Bronchial epithelial cell (primary cell): ENCODE results near the gene CDC25C. TPM values are rescaled to one million over a fixed set of nuclear protein-coding genes. Genes with fewer than 3 reads are reported as not detected.

Experiments
- DNase-seq: peaks from one replicate; pipeline ENCODE4 v3.0.0-alpha.2; 2010; ENCODE audit warnings: low read depth
- FAIRE-seq: peaks from 2 replicates; lab custom pipeline; 2011; peaks lifted over from hg19 to GRCh38; lab: Jason Lieb, UNC
- H3K27me3 ChIP-seq: 2 replicates; pipeline ENCODE4 v1.5.1; 2011; ENCODE audit warnings: low read length; ENCODE audit not compliant: control insufficient read depth, insufficient read depth
- H3K36me3 ChIP-seq: 2 replicates; pipeline ENCODE4 v1.5.1; 2011; ENCODE audit warnings: low read length; ENCODE audit not compliant: control insufficient read depth, insufficient read depth
- H3K4me3 ChIP-seq: 2 replicates; pipeline ENCODE4 v1.5.1; 2011; ENCODE audit warnings: mild to moderate bottlenecking, low read depth, low read length, control low read depth
- total RNA-seq: library from RNA; depleted of rRNA; stranded (reverse); fragments of >200 nt; gene quantifications from 2 replicates; pipeline ENCODE4 v1.2.1, GENCODE V29; 2014
- TF ChIP-seq, protein P1 (sequence below): IDR thresholded peaks from 2 replicates; pipeline ENCODE4 v1.5.1; 2011; ENCODE audit warnings: mild to moderate bottlenecking, moderate library complexity, low read length, control low read depth, inconsistent platforms; ENCODE audit not compliant: insufficient read depth, severe bottlenecking

Gene CDC25C
- total RNA-seq, 1 donor from 2014 or later: 0.26 TPM

DNA sequence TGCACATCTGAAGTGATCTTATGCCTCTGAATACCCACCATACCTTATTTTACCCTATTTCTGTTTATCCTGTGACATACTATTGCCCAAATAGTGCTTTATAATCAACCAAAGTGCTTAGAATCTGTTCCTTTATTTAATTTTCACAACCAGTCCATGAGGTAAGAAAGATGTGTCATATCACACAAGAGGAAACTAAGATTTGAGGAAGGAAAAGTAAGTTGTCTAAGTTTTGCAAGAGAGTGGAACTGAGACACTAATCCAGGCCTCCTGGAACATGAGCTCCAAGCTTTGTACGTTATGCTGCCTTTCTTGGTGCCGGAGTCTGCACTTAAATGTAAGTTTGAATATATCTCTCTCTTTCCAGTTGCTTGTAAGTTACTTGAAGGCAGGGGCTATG lies 38.1 kb upstream of the CDC25C start:
- no peak overlapping the region for H3K4me3 ChIP-seq
- DNase-seq: no peak
- no peaks in the 10 kb centered on the region for H3K27me3 ChIP-seq
- TF ChIP-seq, protein P1, sequence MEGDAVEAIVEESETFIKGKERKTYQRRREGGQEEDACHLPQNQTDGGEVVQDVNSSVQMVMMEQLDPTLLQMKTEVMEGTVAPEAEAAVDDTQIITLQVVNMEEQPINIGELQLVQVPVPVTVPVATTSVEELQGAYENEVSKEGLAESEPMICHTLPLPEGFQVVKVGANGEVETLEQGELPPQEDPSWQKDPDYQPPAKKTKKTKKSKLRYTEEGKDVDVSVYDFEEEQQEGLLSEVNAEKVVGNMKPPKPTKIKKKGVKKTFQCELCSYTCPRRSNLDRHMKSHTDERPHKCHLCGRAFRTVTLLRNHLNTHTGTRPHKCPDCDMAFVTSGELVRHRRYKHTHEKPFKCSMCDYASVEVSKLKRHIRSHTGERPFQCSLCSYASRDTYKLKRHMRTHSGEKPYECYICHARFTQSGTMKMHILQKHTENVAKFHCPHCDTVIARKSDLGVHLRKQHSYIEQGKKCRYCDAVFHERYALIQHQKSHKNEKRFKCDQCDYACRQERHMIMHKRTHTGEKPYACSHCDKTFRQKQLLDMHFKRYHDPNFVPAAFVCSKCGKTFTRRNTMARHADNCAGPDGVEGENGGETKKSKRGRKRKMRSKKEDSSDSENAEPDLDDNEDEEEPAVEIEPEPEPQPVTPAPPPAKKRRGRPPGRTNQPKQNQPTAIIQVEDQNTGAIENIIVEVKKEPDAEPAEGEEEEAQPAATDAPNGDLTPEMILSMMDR: no peak
- no peak for FAIRE-seq
- H3K36me3 ChIP-seq: peaks cover 2% of the 10 kb centered on the region

DNA sequence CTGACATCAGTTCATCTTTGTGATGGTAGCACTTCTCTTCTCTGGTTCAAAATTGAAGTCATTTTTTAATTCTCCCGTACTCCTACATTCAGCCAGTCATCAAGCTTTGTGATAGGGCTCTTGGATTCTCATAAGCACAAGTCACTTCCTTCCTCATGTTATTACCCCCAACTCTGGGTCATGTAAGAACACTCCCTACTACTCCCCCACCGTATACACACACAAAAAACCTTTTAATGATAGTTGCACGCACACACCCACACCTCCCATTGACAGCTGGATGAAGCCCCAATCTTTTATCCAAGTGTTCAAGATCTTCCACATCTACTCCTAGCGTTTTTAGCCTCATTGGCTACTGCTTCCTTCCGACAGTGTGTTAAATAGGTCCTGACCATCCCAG lies 37.7 kb upstream of the CDC25C start:
- no peak for FAIRE-seq
- no peak for DNase-seq
- no peak overlapping the region for H3K4me3 ChIP-seq
- no peaks in the 10 kb centered on the region for H3K27me3 ChIP-seq
- TF ChIP-seq, protein P1: no peak
- H3K36me3 ChIP-seq: peaks cover 2% of the 10 kb centered on the region

DNA sequence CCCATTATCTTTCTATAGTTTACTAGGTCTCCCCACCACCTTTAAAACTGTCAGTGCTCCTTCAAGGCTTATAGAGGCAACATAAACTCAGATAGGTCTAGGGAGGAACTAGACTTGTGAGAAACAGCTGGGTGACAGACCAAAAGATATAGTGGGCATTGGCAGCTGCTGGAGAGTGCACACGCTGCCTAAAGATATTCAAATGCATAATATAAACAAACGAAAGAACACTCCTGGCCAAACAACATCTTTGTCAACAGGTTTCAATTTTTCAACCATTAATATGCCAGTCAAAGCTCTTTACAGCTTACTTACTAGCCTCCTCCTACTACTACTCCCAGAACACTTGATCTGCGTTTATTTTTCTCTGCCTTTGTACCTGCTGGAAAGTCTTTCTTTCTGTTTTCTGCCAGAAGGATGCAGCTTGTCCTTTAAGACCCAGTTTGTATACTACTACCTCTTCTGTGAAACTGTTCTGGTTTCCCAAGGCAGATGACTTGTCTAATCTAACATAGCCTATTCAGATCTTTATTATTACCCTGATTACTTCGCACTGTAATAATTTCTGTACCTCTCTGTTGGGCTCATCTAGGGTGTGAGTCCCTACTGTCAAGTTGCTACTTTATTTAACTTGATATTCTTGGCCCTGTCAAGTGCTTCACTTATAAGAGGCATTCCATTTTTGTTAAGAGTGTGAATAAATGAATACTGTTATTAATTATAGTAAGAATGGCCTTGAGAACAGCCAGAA lies 35.2 kb upstream of the CDC25C start:
- no peak for FAIRE-seq
- no peak overlapping the region for H3K4me3 ChIP-seq

DNA sequence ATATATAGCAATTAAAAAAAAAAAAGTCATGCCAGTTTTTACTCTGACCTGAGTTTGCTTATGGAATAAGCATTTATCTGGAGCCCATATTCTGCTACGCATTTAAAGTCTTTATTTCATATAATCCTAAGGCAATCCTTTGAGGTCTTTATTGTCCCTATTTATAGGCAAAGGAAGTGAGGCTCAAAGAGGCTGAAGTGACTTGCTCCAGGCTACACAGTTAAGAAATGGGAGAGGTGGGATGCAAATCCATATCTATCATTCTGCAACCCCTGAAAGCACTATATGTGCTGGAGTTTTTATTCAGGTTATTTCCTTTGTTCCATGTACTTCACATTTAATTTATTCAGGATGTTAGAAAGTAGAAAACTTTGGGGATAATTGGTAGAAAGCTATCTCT lies 33.0 kb upstream of the CDC25C start:
- FAIRE-seq: no peak

More for the DNA sequence above, 35.2 kb upstream of the CDC25C start:
- TF ChIP-seq, protein P1: no peak
- DNase-seq: no peak
- Histone ChIP-seq H3K36me3 (no peaks in the 10 kb centered on the region), H3K27me3 (no peaks in the 10 kb centered on the region)

DNA sequence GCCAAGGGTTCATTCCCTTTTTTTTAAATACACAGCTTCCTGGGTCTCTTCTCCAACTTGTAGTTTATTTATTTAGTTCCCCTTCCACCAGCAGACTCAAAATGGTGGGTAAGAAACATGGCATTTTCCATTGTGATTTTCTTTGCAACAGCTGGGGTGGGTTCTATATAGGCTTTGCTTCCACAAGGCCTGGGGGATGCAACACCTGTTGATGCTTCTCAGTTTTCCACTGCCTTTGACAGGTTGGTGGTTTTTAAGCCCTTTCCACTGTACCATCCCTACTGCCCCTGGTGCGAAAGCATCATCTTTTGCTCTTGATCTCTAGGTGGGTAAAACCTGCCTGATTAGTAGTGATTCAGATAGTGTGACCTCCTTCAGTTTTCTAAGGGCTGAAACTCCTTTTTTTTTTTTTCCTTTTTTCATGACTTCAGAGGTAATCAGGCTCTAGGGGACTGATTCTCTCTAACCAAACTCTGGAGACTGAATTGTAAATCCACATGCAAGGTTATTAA lies 29.4 kb upstream of the CDC25C start:
- no peak overlapping the region for H3K4me3 ChIP-seq
- no peaks in the 10 kb centered on the region for H3K36me3 ChIP-seq
- DNase-seq (no peak), FAIRE-seq (no peak)
- TF ChIP-seq, protein P1: no peak
- H3K27me3 ChIP-seq: no peaks in the 10 kb centered on the region

More for the DNA sequence above, 33.0 kb upstream of the CDC25C start:
- TF ChIP-seq, protein P1: no peak
- DNase-seq: no peak
- Histone ChIP-seq H3K27me3 (no peaks in the 10 kb centered on the region), H3K36me3 (no peaks in the 10 kb centered on the region), H3K4me3 (no peak overlapping the region)

DNA sequence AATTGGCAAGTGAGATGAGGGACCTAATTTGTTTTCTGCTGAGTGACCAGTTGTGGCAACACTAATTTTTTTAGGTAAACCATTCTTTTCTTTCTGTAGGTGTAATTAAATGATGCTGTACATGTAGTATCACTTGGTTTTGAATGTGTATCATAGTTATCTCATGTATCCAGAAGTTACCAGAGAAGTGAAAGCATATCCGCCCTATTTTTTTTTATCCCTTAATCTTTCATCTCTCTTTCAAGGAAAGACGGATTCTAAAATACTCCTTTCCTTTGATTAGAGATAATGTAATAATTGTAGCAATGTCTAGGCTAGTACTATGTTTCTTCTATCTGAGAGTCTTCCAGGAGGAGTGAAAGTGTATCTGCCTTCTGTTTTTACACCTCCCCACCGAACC lies 28.0 kb upstream of the CDC25C start:
- FAIRE-seq (no peak), DNase-seq (no peak)
- H3K4me3 ChIP-seq: no peak overlapping the region
- H3K27me3 ChIP-seq: no peaks in the 10 kb centered on the region
- H3K36me3 ChIP-seq: no peaks in the 10 kb centered on the region
- TF ChIP-seq, protein P1: no peak
